SK-N-SH treated with all-trans-retinoic acid at 6 μM for 48 hours (cell line): ENCODE data around the gene C1QTNF5.

Experiments
- ATAC-seq: fragments of 200-7000 bp; cut with Tn5 transposase; 3 replicates; pipeline ENCODE4 v1.9.1; 2020; ENCODE audit warnings: mild to moderate bottlenecking, moderate library complexity
- ARNTL ChIP-seq: fragments of 450-650 bp; formaldehyde crosslinking; IDR thresholded peaks from 2 replicates; pipeline ENCODE4 v1.5.0; 2020; ENCODE audit warnings: low read depth, mild to moderate bottlenecking, moderate library complexity, borderline replicate concordance
- BACH2 ChIP-seq: fragments of 250-450 bp; sonication (Bioruptor Pico); IDR thresholded peaks from 2 replicates; pipeline ENCODE4 v1.9.0; 2021; ENCODE audit warnings: mild to moderate bottlenecking, borderline replicate concordance
- CREB5 ChIP-seq: fragments of 250-450 bp; sonication (Bioruptor Pico); IDR thresholded peaks from 2 replicates; pipeline ENCODE4 v1.5.1; 2020; ENCODE audit warnings: low read depth, mild to moderate bottlenecking, moderate library complexity
- CSDC2 ChIP-seq: fragments of 250-450 bp; sonication (Bioruptor Pico); IDR thresholded peaks from 2 replicates; pipeline ENCODE4 v1.5.0; 2020; ENCODE audit warnings: mild to moderate bottlenecking, moderate library complexity
- CSRNP3 ChIP-seq: fragments of 250-450 bp; sonication (Bioruptor Pico); IDR thresholded peaks from 2 replicates; pipeline ENCODE4 v1.5.1; 2021; ENCODE audit warnings: mild to moderate bottlenecking, moderate library complexity
- ESRRG ChIP-seq: fragments of 250-450 bp; sonication (Bioruptor Pico); IDR thresholded peaks from 2 replicates; pipeline ENCODE4 v1.6.1; 2021; ENCODE audit warnings: mild to moderate bottlenecking
- OSR1 ChIP-seq: fragments of 250-450 bp; sonication (Bioruptor Pico); IDR thresholded peaks from 2 replicates; pipeline ENCODE4 v1.8.0; 2022; ENCODE audit warnings: moderate library complexity, mild to moderate bottlenecking, inconsistent platforms
- POU6F1 ChIP-seq: fragments of 250-450 bp; sonication (Bioruptor Pico); IDR thresholded peaks from 2 replicates; pipeline ENCODE4 v1.8.0; 2021; ENCODE audit warnings: low read depth, mild to moderate bottlenecking, moderate library complexity, borderline replicate concordance
- PPARA ChIP-seq: fragments of 250-450 bp; sonication (Bioruptor Pico); IDR thresholded peaks from 2 replicates; pipeline ENCODE4 v1.5.0; 2020; ENCODE audit warnings: mild to moderate bottlenecking, borderline replicate concordance
- SNAI2 ChIP-seq: fragments of 250-450 bp; sonication (Bioruptor Pico); IDR thresholded peaks from 2 replicates; pipeline ENCODE4 v1.5.0; 2020; ENCODE audit warnings: mild to moderate bottlenecking, moderate library complexity
- TCF4 ChIP-seq: fragments of 250-450 bp; sonication (Bioruptor Pico); IDR thresholded peaks from 2 replicates; pipeline ENCODE4 v1.8.0; 2021; ENCODE audit warnings: mild to moderate bottlenecking, moderate library complexity, borderline replicate concordance
- TOX ChIP-seq: fragments of 250-450 bp; sonication (Bioruptor Pico); IDR thresholded peaks from 2 replicates; pipeline ENCODE4 v1.8.0; 2021; ENCODE audit warnings: mild to moderate bottlenecking, moderate library complexity, borderline replicate concordance
- TSHZ2 ChIP-seq: fragments of 250-450 bp; sonication (Bioruptor Pico); IDR thresholded peaks from 2 replicates; pipeline ENCODE4 v1.5.0; 2020; ENCODE audit warnings: mild to moderate bottlenecking, moderate library complexity
- ZFP3 ChIP-seq: fragments of 250-450 bp; sonication (Bioruptor Pico); IDR thresholded peaks from 2 replicates; pipeline ENCODE4 v1.5.0; 2020; ENCODE audit warnings: mild to moderate bottlenecking, moderate library complexity
- ZFP30 ChIP-seq: fragments of 450-650 bp; formaldehyde crosslinking; IDR thresholded peaks from 2 replicates; pipeline ENCODE4 v1.5.0; 2022; ENCODE audit warnings: mild to moderate bottlenecking, moderate library complexity
- ZNF565 ChIP-seq: fragments of 450-650 bp; formaldehyde crosslinking; conservative IDR thresholded peaks from 2 replicates; pipeline ENCODE4 v1.5.0; 2020; ENCODE audit warnings: low read depth, mild to moderate bottlenecking, moderate library complexity
- ZNF8 ChIP-seq: fragments of 450-650 bp; formaldehyde crosslinking; IDR thresholded peaks from 2 replicates; pipeline ENCODE4 v1.5.0; 2020; ENCODE audit warnings: mild to moderate bottlenecking, moderate library complexity

Gene C1QTNF5

GRCh38 chr11:119335091-119335654 lies 5.5 kb downstream of the C1QTNF5 start (continued):
- TF ChIP-seq POU6F1 (CRISPR knock-in tag) (no peak), CREB5 (CRISPR knock-in tag) (no peak)

- no peak for TF ChIP-seq ARNTL (CRISPR knock-in tag)
- TF ChIP-seq TOX (CRISPR knock-in tag): no peak
- no peak for TF ChIP-seq ZNF8 (CRISPR knock-in tag)
- no peak for TF ChIP-seq POU6F1 (CRISPR knock-in tag)
- ATAC-seq: peak; percentile 84
These were observed 6.3 kb downstream of the C1QTNF5 start, which contains the start of gene RNF26 for GRCh38 chr11:119334174-119334930. RNF26 (plus strand) TSS chr11:119334527; CDS start chr11:119335123, 596 bp downstream.

- TF ChIP-seq CSRNP3 (CRISPR knock-in tag): no peak
- no peak for TF ChIP-seq SNAI2 (CRISPR knock-in tag)
- no peak for TF ChIP-seq ZFP30 (CRISPR knock-in tag)
- no peak for TF ChIP-seq TSHZ2 (CRISPR knock-in tag)
- TF ChIP-seq ZNF8 (CRISPR knock-in tag): no peak
- no peak for TF ChIP-seq ESRRG
- TF ChIP-seq ZNF565 (CRISPR knock-in tag): no peak
- TF ChIP-seq PPARA: no peak
- TF ChIP-seq TCF4: no peak
- TF ChIP-seq POU6F1 (CRISPR knock-in tag): no peak
- no peak for TF ChIP-seq TOX (CRISPR knock-in tag)
- TF ChIP-seq ZFP3 (CRISPR knock-in tag): no peak
- no peak for TF ChIP-seq BACH2 (CRISPR knock-in tag)
- no peak for TF ChIP-seq CREB5 (CRISPR knock-in tag)
- TF ChIP-seq CSDC2 (CRISPR knock-in tag): no peak
- TF ChIP-seq OSR1 (CRISPR knock-in tag): no peak
- ATAC-seq: no peak
These were observed 8.4 kb downstream of the C1QTNF5 start for GRCh38 chr11:119332111-119332765.
